ENCODE results near the gene CPLX1.
A peak's percentile ranks its signal among the peaks of the same experiment; 100 is the strongest.

The CPLX1 gene

DNA sequence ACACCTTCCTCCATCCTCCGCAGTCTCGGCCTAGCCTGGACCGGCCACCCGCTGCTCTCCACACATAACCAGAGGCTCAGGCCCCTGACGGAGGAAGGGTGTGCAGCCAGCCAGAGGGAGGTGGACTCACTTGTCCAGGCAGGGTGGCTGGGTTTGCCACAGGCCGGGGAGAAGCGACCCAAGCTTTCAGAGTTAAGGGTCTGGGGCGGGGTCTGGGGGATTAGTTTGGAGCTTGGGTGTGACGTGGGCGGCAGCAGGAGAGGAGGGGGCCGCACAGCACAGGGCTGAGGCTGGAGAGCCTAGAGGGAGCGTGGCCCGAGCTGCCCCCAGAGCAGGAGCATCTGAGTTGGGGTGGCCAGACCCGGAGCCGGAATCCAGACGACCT lies 22.4 kb upstream of the CPLX1 start:
- TF ChIP-seq, protein P1, sequence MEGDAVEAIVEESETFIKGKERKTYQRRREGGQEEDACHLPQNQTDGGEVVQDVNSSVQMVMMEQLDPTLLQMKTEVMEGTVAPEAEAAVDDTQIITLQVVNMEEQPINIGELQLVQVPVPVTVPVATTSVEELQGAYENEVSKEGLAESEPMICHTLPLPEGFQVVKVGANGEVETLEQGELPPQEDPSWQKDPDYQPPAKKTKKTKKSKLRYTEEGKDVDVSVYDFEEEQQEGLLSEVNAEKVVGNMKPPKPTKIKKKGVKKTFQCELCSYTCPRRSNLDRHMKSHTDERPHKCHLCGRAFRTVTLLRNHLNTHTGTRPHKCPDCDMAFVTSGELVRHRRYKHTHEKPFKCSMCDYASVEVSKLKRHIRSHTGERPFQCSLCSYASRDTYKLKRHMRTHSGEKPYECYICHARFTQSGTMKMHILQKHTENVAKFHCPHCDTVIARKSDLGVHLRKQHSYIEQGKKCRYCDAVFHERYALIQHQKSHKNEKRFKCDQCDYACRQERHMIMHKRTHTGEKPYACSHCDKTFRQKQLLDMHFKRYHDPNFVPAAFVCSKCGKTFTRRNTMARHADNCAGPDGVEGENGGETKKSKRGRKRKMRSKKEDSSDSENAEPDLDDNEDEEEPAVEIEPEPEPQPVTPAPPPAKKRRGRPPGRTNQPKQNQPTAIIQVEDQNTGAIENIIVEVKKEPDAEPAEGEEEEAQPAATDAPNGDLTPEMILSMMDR (IDR thresholded peaks at IDR 0.05; ENCODE audit: poor library complexity, severe bottlenecking): no peak
- no peaks in the 10 kb centered on the region for H3K36me3 ChIP-seq (ENCODE audit: low read depth)
- H3K9me3 ChIP-seq (ENCODE audit: severe bottlenecking): no peaks in the 10 kb centered on the region

DNA sequence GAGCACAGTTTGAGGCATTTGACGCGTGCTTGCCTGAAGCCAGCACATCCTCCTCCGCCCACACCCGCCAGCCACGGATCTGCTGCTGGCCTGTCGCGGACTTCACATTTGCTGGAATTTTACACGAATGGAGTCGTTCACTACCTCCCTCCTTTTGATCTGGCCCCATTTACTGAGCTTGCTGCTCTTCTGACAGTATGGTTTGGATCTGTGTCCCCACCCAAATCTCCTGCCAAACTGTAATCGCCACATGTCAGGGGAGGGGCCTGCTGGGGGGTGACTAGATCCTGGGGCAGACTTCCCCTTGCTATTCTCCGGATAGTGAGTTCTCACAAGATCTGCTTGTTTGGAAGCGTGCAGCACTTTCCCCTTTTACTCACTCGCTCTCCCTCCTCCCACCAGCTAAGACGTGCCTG lies 19.9 kb upstream of the CPLX1 start:
- DNase-seq (ENCODE audit: low spot score) (peak; percentile 17), ATAC-seq (ENCODE audit: low read depth) (no peak)
- Histone ChIP-seq H3K4me3 (ENCODE audit: severe bottlenecking) (no peak overlapping the region), H3K36me3 (ENCODE audit: low read depth) (no peaks in the 10 kb centered on the region), H3K27me3 (ENCODE audit: insufficient read depth, poor library complexity, severe bottlenecking) (no peaks in the 10 kb centered on the region), H3K4me1 (ENCODE audit: insufficient read depth, poor library complexity, severe bottlenecking) (no peaks in the 10 kb centered on the region), H3K27ac (ENCODE audit: poor library complexity, severe bottlenecking) (no peak overlapping the region), H3K9me3 (ENCODE audit: severe bottlenecking) (no peaks in the 10 kb centered on the region)
- TF ChIP-seq, protein P1 (IDR thresholded peaks at IDR 0.05; ENCODE audit: poor library complexity, severe bottlenecking): no peak

More for the DNA sequence above, 22.4 kb upstream of the CPLX1 start:
- no peaks in the 10 kb centered on the region for H3K4me1 ChIP-seq (ENCODE audit: insufficient read depth, poor library complexity, severe bottlenecking)
- H3K27me3 ChIP-seq (ENCODE audit: insufficient read depth, poor library complexity, severe bottlenecking): no peaks in the 10 kb centered on the region
- H3K27ac ChIP-seq (ENCODE audit: poor library complexity, severe bottlenecking): no peak overlapping the region
- ATAC-seq (ENCODE audit: low read depth): no peak
- peak; percentile 69 for DNase-seq (ENCODE audit: low spot score)
- H3K4me3 ChIP-seq (ENCODE audit: severe bottlenecking): no peak overlapping the region

DNA sequence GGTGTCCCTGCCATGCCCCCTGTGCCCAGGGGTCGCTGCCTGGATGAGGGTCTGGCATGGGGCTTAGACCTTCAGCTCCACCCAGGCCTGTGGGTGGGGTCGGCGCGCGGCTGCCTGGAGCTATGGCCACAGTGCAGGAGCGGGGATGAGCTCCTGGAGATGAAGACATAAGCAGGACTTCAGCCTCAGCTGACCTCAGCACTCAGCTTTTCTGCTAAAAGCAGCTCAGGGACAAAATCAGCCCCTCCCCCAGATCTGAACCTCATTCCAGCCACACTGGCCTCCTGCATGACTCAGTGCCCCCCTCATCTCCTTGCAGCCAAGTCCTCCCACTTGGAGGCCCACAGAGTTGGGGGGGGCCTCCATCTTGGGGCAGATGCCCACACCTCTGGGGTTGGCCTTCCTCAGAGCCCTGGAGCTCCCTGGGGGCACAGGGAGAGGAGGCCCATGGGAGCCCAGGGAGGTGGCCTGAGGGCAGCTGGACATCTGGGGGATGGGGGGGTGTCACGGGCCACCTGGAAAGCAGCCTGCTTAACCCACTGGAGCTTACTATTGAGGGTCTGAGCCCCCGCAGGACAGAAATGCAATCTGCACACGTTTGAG lies 19.4 kb upstream of the CPLX1 start:
- no peak overlapping the region for H3K27ac ChIP-seq (ENCODE audit: poor library complexity, severe bottlenecking)
- TF ChIP-seq, protein P1 (IDR thresholded peaks at IDR 0.05; ENCODE audit: poor library complexity, severe bottlenecking): no peak
- H3K4me3 ChIP-seq (ENCODE audit: severe bottlenecking): no peak overlapping the region
- H3K4me1 ChIP-seq (ENCODE audit: insufficient read depth, poor library complexity, severe bottlenecking): no peaks in the 10 kb centered on the region
- no peaks in the 10 kb centered on the region for H3K27me3 ChIP-seq (ENCODE audit: insufficient read depth, poor library complexity, severe bottlenecking)
- no peaks in the 10 kb centered on the region for H3K36me3 ChIP-seq (ENCODE audit: low read depth)
- peak; percentile 33 for DNase-seq (ENCODE audit: low spot score)
- no peak for ATAC-seq (ENCODE audit: low read depth)
- H3K9me3 ChIP-seq (ENCODE audit: severe bottlenecking): no peaks in the 10 kb centered on the region

DNA sequence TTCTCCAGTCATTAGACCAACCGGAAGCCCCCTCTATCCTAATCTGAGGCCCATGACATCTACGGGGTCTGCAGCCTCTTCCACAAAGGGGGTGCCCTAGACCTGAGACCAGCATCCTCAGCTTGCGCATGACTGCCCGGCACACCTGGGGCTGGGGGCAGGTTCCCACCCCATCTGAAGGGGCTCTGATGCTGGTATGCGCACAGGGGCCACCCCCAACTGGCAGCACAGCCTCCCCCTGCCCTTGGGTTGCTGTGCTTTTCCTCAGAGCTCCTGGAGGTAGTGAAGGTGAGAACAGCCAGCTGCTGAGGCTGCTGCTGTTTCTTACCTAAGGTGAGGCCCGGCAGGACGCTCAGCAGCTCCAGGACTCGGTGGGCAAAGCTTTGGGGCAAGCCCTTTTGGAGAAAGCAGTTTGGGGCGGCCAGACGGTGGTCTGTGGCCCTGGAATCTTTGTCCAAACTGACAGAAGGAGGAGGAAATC lies 18.9 kb upstream of the CPLX1 start:
- Histone ChIP-seq H3K36me3 (ENCODE audit: low read depth) (no peaks in the 10 kb centered on the region), H3K4me3 (ENCODE audit: severe bottlenecking) (no peak overlapping the region), H3K27ac (ENCODE audit: poor library complexity, severe bottlenecking) (no peak overlapping the region), H3K4me1 (ENCODE audit: insufficient read depth, poor library complexity, severe bottlenecking) (no peaks in the 10 kb centered on the region), H3K9me3 (ENCODE audit: severe bottlenecking) (no peaks in the 10 kb centered on the region), H3K27me3 (ENCODE audit: insufficient read depth, poor library complexity, severe bottlenecking) (no peaks in the 10 kb centered on the region)
- TF ChIP-seq, protein P1 (IDR thresholded peaks at IDR 0.05; ENCODE audit: poor library complexity, severe bottlenecking): no peak
- DNase-seq (ENCODE audit: low spot score): no peak
- ATAC-seq (ENCODE audit: low read depth): no peak

DNA sequence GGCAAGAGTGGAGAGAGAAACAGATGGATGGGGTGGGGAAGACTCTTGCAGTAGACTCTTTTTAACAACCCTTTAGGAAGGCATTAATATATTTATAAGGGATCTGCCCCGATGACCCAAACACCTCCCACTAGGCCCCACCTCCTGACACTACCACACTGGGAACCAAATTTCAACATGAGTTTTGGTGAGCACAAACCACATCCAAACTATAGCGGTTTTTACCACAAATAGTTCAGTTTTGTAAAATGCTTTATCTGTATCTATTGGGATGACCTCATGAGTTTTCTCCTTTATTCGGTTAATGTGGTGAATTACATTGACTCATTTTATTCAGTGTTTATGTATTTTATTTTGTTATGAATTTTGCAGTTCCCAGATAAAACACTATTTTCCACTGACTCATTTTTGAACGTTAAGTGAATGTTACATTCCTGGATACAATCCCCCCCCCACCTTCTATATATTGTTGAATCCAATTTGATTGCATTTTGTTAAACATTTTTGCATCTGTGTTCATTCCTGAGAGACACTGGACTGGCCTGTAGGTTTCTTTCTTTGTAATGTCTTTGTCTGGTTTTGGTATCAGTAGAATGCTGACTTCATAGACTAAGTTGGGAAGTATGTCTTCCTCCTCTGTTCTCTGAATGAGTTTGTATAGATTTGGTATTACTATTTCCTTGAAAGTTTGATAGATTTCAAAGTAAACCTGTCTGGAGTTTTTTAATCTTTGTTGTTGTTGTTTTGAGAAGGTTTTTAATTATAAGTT lies 13.9 kb upstream of the CPLX1 start:
- peaks cover 5% of the 10 kb centered on the region for H3K9me3 ChIP-seq (ENCODE audit: severe bottlenecking)
- no peaks in the 10 kb centered on the region for H3K27me3 ChIP-seq (ENCODE audit: insufficient read depth, poor library complexity, severe bottlenecking)
- no peak overlapping the region for H3K27ac ChIP-seq (ENCODE audit: poor library complexity, severe bottlenecking)
- H3K4me3 ChIP-seq (ENCODE audit: severe bottlenecking): no peak overlapping the region
- H3K4me1 ChIP-seq (ENCODE audit: insufficient read depth, poor library complexity, severe bottlenecking): no peaks in the 10 kb centered on the region
- DNase-seq (ENCODE audit: low spot score): peak; percentile 2
- no peaks in the 10 kb centered on the region for H3K36me3 ChIP-seq (ENCODE audit: low read depth)
- ATAC-seq (ENCODE audit: low read depth): no peak
- TF ChIP-seq, protein P1 (IDR thresholded peaks at IDR 0.05; ENCODE audit: poor library complexity, severe bottlenecking): no peak
